Coronary artery (tissue), 2 donors: ENCODE data around the gene FIS1.
A peak's percentile ranks its signal among the peaks of the same experiment; 100 is the strongest.
"Not testable (repeated sequence)": the region's sequence is repeated elsewhere in the genome, so short reads cannot be mapped to it uniquely, and the experiment has no call there.

ENCODE experiments used
- DNase-seq: peaks from one replicate; pipeline ENCODE4 v3.0.0-alpha.2; 2017; ENCODE audit warnings: low spot score
- H3K27ac ChIP-seq, 2 donors: fragments of 200-600 bp; sonication (generic); one replicate each; pipeline ENCODE4 v1.5.1; 2016 to 2019
- H3K4me3 ChIP-seq: fragments of 200-600 bp; sonication (generic); 2 replicates; pipeline ENCODE4 v1.5.1; 2016; ENCODE audit warnings: mild to moderate bottlenecking, moderate library complexity
- TF ChIP-seq, protein P1 (sequence below): fragments of 200-600 bp; sonication (generic); IDR thresholded peaks from one replicate; pipeline ENCODE4 v1.5.1; 2019; ENCODE audit warnings: antibody characterized with exemption

Gene FIS1

DNA sequence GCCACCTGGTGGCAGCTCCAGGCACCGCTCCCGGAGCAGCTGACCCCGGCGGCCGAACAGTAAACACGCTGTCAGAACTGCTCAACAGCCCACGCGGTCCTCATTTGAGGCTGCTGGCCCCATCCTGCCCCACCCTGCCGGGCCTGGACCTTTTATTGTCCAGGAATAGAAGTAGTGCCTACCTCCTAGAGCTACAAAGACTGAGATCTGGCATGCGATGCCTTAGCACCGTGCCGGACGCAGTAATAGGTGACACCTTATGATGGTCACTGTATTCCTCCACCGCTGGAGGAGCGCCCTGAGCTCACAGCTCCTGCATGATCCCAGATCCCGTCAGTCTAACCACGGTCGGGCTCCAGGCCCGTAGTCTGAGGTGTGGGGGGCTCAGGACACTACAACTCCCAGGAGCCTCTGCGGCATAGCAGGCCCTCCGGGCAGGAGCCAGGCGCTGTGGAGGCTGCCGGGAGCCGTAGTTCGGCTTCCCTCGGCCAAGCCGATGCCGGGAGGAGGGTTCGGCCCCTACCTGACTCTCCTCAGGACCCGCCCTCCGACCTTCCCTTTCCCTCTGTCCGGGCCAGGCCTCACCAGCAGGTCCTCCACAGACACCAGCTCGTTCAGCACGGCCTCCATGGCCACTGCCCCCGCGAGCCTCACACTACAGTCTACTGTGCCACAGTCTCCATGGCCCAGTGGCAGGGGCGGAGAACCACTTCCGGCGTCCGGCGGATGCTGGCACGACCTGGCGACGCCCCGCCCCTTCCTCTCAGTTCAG lies at the start of gene FIS1:
TSS of gene FIS1 (minus strand) at position 707 of the 772 bp plus-strand sequence. CDS start at position 630, 77 bp downstream.
- Histone ChIP-seq H3K27ac (peak within 1 kb of the TSS; percentile 89 to 98), H3K4me3 (peak within 1 kb of the TSS; percentile 89)
- TF ChIP-seq, protein P1, sequence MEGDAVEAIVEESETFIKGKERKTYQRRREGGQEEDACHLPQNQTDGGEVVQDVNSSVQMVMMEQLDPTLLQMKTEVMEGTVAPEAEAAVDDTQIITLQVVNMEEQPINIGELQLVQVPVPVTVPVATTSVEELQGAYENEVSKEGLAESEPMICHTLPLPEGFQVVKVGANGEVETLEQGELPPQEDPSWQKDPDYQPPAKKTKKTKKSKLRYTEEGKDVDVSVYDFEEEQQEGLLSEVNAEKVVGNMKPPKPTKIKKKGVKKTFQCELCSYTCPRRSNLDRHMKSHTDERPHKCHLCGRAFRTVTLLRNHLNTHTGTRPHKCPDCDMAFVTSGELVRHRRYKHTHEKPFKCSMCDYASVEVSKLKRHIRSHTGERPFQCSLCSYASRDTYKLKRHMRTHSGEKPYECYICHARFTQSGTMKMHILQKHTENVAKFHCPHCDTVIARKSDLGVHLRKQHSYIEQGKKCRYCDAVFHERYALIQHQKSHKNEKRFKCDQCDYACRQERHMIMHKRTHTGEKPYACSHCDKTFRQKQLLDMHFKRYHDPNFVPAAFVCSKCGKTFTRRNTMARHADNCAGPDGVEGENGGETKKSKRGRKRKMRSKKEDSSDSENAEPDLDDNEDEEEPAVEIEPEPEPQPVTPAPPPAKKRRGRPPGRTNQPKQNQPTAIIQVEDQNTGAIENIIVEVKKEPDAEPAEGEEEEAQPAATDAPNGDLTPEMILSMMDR = peak; percentile 9
- DNase-seq = peak; percentile 95

DNA sequence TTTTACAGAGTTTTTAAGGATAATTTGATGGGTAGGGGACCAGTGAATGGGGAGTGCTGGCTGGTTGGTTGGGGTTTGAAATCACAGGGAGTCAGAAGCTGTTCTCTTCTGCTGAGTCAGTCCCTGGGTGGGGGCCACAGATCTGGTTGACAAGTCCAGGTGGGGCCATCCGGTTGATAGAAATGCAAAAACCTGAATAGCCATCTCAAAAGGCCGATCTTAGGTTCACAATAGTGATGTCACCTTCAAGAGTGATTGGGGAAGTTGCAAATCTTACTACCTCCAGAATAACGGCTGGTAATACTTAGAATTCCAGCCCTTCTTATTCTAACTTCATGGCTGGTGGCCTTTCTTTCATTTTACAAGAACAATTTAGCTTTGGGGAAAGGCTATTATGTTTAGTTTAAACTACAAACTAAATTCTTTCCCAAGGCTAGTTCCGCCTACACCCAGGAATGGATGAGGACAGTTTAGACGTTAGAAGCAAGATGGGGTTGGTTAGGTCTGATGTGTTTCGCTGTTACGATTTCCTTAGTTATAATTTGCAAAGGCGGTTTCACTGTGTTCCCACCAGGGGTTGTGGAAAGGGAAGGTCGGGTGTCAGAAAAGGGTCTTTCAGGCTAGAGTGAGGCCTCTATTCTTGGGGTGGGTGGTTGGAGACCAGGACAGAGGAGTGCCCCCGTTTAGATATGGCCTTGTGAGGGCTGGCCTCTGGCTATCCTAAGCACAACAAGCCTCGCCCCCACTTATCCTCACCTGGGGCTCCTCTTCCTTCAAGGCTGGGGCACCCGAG lies 49.4 kb upstream of the FIS1 start:
- H3K27ac ChIP-seq = no peak overlapping the region
- DNase-seq = no peak
- TF ChIP-seq, protein P1 = no peak
- no peak overlapping the region for H3K4me3 ChIP-seq

DNA sequence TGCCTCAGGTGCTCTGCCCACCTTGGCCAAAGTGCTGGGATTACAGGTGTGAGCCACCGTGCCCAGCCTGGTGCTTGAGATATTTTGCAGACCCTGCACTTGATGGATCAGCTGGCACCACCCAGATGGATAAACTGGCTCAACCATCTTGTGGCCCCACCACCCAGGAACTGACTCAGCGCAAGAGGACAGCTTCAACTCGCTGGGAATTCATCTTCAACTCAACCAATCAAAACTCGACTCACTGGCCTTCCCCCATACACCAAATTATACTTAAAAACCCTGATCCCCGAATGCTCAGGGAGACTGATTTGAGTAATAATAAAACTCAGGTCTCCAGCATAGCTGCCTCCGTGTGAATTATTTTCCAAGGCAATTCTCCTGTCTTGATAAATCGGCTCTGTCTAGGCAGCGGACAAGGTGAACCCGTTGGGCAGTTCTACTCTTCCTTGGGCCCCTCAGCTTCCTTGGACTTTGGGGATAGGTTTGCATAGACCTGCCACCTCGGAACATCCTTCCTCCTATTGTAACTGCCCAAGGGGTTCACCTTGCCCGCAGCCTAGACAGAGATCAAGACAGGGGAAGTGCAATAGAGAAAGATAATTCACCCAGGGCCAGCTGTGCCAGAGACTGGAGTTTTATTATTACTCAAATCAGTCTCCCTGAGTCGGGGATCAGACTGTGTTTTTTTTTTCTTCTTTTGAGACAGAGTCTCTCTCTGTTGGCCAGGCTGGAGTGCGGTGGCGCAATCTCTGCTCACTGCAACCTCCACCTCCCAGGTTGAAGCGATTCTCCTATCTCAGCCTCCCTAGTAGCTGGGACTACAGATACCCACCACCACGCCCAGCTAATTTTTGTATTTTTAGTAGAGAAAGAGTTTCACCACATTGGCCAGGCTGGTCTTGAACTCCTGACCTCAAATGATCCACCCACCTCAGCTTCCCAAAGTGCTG lies 48.5 kb upstream of the FIS1 start:
- not testable (repeated sequence) for H3K4me3 ChIP-seq, DNase-seq, H3K27ac ChIP-seq

DNA sequence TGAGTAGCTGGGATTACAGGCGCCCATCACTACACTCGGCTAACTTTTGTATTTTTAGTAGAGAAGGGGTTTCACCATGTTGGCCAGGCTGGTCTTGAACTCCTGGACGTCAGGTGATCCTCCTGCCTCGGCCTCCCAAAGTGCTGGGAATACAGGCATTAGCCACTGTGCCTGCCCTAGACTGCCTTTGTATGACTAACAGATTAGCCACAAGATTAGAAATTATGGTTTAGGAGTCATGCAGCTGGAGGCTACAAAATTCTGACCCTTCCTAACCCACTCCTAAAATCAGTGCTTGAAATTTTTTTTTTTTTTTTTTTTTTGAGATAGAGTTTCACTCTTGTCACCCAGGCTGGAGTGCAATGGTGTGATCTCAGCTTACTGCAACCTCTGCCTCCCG lies 47.7 kb upstream of the FIS1 start:
- not testable (repeated sequence) for H3K4me3 ChIP-seq, H3K27ac ChIP-seq, DNase-seq

DNA sequence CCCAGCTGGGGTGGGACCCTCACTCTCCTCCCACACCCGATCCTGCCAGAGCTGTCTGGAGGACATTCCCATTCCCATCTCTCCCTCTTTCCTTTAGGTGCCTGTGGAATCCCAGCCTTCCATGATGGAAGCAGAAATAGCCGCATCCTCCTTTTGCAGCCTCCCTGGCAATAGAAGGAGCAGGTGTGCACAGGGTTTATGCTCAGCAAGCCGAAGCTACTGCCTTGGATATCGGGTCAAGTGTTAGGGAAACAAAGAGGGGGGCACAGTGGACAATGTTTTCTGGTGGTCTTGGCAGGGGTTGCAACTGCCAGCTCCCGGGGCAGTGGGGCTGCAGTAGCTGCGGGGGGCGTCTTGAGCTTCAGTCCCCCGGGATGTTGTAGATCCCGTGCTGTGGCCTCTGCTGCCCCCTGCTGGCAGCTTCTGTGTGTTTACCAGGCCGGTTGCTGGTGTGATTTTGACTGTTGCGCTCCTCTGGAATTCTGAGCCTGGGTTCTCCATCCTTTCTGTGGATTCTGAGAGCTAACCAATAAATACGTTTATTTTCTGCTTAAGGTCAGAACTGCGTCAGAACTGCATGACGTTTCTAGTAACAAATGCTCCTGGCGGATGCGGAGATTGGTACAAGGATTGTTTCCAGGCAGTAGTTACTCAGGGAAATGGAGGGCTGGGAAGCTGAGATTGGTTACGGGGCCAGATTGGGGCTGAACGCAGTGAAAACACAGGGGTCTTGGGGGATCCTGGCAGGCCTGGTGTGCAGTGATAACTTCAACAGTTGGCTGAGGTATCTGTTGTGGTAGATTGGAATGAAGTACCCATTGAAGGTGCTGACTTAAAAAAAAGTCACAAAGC lies 45.5 kb upstream of the FIS1 start:
- not testable (repeated sequence) for DNase-seq, H3K4me3 ChIP-seq, H3K27ac ChIP-seq
- TF ChIP-seq, protein P1 = peak; percentile 58

DNA sequence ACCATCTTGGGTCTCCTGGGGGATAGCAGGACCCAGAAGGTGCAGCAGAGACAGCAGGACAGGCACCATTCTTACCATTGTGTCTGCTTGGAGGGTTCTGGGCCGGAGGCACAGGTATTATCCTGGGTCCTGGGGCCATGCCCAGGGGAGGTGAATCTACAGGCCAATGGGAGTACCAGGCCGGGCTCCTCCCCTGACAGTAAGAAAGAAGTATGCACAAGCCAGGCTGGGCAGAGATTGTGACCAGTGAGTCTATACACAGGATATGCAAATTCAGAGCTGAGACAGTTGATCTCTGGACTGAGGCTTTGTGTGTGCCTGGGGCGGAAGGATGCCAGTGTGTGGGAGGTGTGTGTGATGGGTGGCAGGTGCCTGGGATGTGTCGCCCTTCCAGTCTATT lies 44.8 kb upstream of the FIS1 start:
- not testable (repeated sequence) for DNase-seq, H3K27ac ChIP-seq, H3K4me3 ChIP-seq

DNA sequence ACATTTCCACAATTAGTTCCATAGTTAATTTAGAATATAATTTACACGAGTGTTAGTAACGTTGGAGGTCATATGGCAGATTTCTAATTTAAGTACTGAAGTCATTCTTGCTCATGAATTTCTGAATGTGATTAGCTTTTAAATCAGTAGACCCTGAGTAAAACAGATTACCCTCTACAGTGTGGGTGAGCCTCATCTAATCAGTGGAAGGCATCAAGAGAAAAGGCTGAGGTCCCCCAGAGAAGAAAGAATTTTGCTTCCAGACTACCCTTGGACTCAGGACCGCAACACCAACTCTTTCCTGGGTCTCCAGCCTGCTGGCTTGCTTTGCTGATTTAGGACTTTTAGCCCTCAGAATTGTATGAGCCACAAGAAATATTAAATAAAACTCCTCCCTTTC lies 43.6 kb upstream of the FIS1 start:
- TF ChIP-seq, protein P1 = no peak
- Histone ChIP-seq H3K4me3 (no peak overlapping the region), H3K27ac (no peak overlapping the region)
- DNase-seq = no peak
